ENCODE data around the gene KRT23. TPM values are rescaled to one million over a fixed set of nuclear protein-coding genes. Genes with fewer than 3 reads are reported as not detected.

KRT23 gene
- polyA plus RNA-seq, 1 donor from 2014 or later, result 0.37 TPM

DNA sequence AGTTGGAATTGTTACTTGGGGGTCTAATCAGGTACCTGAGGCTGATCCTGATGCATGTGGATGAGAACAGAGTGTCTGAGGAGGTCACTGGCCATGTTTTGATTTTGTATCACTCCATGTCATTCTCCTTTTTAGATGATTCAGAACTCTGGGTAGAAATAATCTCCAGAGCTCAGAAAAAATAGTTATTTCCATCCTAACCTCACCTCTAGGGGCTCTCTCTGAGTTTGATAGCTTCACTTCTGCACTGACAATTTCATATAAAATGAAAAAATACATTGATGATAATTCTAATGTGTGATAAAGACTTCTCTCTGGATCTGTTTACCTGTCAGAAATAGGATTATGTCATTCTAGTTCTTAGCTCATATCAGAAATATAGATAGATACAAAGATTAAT is 64.2 kb downstream of the KRT23 start:
- Histone ChIP-seq H2AFZ (ENCODE audit: low read depth, low read length) (no peak overlapping the region), H3F3A (ENCODE audit: insufficient read depth, low read length, poor library complexity, severe bottlenecking) (no peaks in the 10 kb centered on the region)

More for the DNA sequence above, 64.2 kb downstream of the KRT23 start:
- no peak overlapping the region for H3K9ac ChIP-seq (ENCODE audit: low read length)
- no peaks in the 10 kb centered on the region for H3K9me2 ChIP-seq (ENCODE audit: insufficient read depth, low read length)
- no peaks in the 10 kb centered on the region for H3K27me3 ChIP-seq (ENCODE audit: insufficient read depth, low read depth, low read length)
- H3K36me3 ChIP-seq (ENCODE audit: insufficient read depth, low read length), result no peaks in the 10 kb centered on the region
- no peaks in the 10 kb centered on the region for H3K79me2 ChIP-seq (replicated peaks; ENCODE audit: insufficient read depth, low read length)
- H3K9me3 ChIP-seq (ENCODE audit: low read length), result no peaks in the 10 kb centered on the region
- H3K4me2 ChIP-seq (ENCODE audit: low read length), result no peak overlapping the region
- H3K4me3 ChIP-seq (ENCODE audit: low read length), result no peak overlapping the region
- H3K27ac ChIP-seq (ENCODE audit: low read length), result no peak overlapping the region
- H4K20me1 ChIP-seq (ENCODE audit: insufficient read depth), result no peaks in the 10 kb centered on the region
- TF ChIP-seq TAF1 (IDR thresholded peaks at IDR 0.05; ENCODE audit: low read depth), result no peak
- TF ChIP-seq SMC3 (conservative IDR thresholded peaks at IDR 0.05; ENCODE audit: poor library complexity), result no peak
- no peak for TF ChIP-seq RAD21 (conservative IDR thresholded peaks at IDR 0.05)
- TF ChIP-seq POLR2AphosphoS5 (IDR thresholded peaks at IDR 0.05), result no peak
- TF ChIP-seq REST (IDR thresholded peaks at IDR 0.05; ENCODE audit: borderline replicate concordance), result no peak
- TF ChIP-seq EZH2 (IDR thresholded peaks at IDR 0.05; ENCODE audit: borderline replicate concordance, insufficient read depth, low read length, poor library complexity, severe bottlenecking), result no peak

Other genes with a start within 250 kb of the KRT23 start
- 0.83 TPM in 1 of 2 replicates, not detected in the other for gene KRT24, start 233.9 kb downstream of the KRT23 start, polyA plus RNA-seq
- gene KRT25, start 182.3 kb downstream of the KRT23 start, polyA plus RNA-seq, result 0.19 and 0.56 TPM in 2 replicates
- not detected in 2 replicates for gene KRT26, start 165.4 kb downstream of the KRT23 start, polyA plus RNA-seq
- gene KRT27, start 155.1 kb downstream of the KRT23 start, polyA plus RNA-seq, result not detected in 2 replicates
- gene KRT28, start 137.7 kb downstream of the KRT23 start, polyA plus RNA-seq, result not detected in 2 replicates
- 42.8 and 54.2 TPM in 2 replicates for gene KRT10, start 115.0 kb downstream of the KRT23 start, polyA plus RNA-seq
- gene KRT12, start 70.4 kb downstream of the KRT23 start, polyA plus RNA-seq, result not detected in 2 replicates
- not detected in 2 replicates for gene KRT20, start 52.4 kb downstream of the KRT23 start, polyA plus RNA-seq
- not detected in 2 replicates for gene KRT39, start 29.3 kb upstream of the KRT23 start, polyA plus RNA-seq
- not detected in 2 replicates for gene KRT40, start 46.7 kb upstream of the KRT23 start, polyA plus RNA-seq
- gene KRTAP3-3, start 56.5 kb upstream of the KRT23 start, polyA plus RNA-seq, result not detected in 2 replicates
- not detected in 2 replicates for gene KRTAP3-2, start 62.3 kb upstream of the KRT23 start, polyA plus RNA-seq
- not detected in 2 replicates for gene KRTAP3-1, start 71.5 kb upstream of the KRT23 start, polyA plus RNA-seq
- gene KRTAP1-5, start 89.6 kb upstream of the KRT23 start, polyA plus RNA-seq, result not detected in 2 replicates
- gene KRTAP1-4, start 92.5 kb upstream of the KRT23 start, polyA plus RNA-seq, result not detected in 2 replicates
- not detected in 2 replicates for gene KRTAP1-3, start 97.2 kb upstream of the KRT23 start, polyA plus RNA-seq
- not detected in 2 replicates for gene KRTAP1-1, start 103.8 kb upstream of the KRT23 start, polyA plus RNA-seq
- gene KRTAP2-1, start 109.7 kb upstream of the KRT23 start, polyA plus RNA-seq, result not detected in 2 replicates
- not detected in 2 replicates for gene KRTAP2-2, start 117.6 kb upstream of the KRT23 start, polyA plus RNA-seq
- not detected in 2 replicates for gene KRTAP2-3, start 122.5 kb upstream of the KRT23 start, polyA plus RNA-seq
- not detected in 2 replicates for gene KRTAP2-4, start 128.2 kb upstream of the KRT23 start, polyA plus RNA-seq
- gene KRTAP4-7, start 146.5 kb upstream of the KRT23 start, polyA plus RNA-seq, result not detected in 2 replicates
- not detected in 2 replicates for gene KRTAP4-8, start 160.5 kb upstream of the KRT23 start, polyA plus RNA-seq
- not detected in 2 replicates for gene KRTAP4-16, start 164.6 kb upstream of the KRT23 start, polyA plus RNA-seq
- not detected in 2 replicates for gene KRTAP4-9, start 167.7 kb upstream of the KRT23 start, polyA plus RNA-seq
- gene KRTAP4-11, start 180.7 kb upstream of the KRT23 start, polyA plus RNA-seq, result not detected in 2 replicates
- not detected in 2 replicates for gene KRTAP4-12, start 186.5 kb upstream of the KRT23 start, polyA plus RNA-seq
- gene KRTAP4-6, start 202.9 kb upstream of the KRT23 start, polyA plus RNA-seq, result not detected in 2 replicates
- gene KRTAP4-5, start 212.2 kb upstream of the KRT23 start, polyA plus RNA-seq, result not detected in 2 replicates
- gene KRTAP4-4, start 223.1 kb upstream of the KRT23 start, polyA plus RNA-seq, result not detected in 2 replicates
- gene KRTAP4-3, start 230.6 kb upstream of the KRT23 start, polyA plus RNA-seq, result not detected in 2 replicates
- not detected in 2 replicates for gene KRTAP4-2, start 240.6 kb upstream of the KRT23 start, polyA plus RNA-seq
- gene KRTAP4-1, start 247.3 kb upstream of the KRT23 start, polyA plus RNA-seq, result not detected in 2 replicates

Measured in neural cell (in vitro differentiated cells).